Smooth muscle cell of the brain vasculature (primary cell): ENCODE results near the gene THAP8.

ENCODE experiments used
- DNase-seq: peaks from one replicate; pipeline ENCODE4 v3.0.0-alpha.2; 2012; ENCODE audit warnings: low read depth, low spot score

THAP8 gene, protein sequence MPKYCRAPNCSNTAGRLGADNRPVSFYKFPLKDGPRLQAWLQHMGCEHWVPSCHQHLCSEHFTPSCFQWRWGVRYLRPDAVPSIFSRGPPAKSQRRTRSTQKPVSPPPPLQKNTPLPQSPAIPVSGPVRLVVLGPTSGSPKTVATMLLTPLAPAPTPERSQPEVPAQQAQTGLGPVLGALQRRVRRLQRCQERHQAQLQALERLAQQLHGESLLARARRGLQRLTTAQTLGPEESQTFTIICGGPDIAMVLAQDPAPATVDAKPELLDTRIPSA

DNA sequence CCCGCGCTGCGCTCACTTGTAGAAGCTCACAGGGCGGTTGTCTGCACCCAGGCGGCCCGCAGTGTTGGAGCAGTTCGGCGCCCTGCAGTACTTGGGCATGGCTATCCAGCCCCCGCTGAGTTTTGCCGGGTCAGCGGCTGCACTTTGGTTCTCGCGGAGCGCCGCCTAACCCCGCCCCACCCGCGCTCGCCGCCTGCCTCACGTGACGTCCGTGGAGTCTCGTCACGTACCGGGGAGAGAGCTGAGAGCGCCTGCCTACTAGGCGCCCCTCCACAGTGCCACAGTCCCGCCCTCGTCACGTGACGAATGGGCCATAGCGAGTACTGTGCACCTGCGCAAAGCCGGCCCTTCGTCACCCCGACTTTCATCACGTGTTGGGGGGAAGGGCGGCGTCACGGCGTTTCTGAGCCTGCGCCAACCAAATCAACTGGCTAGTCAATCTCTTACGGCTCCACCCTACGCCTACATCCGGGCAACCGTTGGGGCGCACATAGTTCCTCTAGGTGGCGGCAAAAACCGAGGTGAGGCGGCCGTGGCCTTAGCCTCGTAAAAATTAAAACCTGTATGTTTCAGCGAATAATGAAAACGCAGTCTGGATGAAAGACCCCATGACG lies at the start of gene THAP8:
Gene THAP8 (minus strand): TSS at position 167 of the 614 bp plus-strand sequence. CDS start 68 bp downstream, at position 99.
- peak; percentile 100 for DNase-seq

DNA sequence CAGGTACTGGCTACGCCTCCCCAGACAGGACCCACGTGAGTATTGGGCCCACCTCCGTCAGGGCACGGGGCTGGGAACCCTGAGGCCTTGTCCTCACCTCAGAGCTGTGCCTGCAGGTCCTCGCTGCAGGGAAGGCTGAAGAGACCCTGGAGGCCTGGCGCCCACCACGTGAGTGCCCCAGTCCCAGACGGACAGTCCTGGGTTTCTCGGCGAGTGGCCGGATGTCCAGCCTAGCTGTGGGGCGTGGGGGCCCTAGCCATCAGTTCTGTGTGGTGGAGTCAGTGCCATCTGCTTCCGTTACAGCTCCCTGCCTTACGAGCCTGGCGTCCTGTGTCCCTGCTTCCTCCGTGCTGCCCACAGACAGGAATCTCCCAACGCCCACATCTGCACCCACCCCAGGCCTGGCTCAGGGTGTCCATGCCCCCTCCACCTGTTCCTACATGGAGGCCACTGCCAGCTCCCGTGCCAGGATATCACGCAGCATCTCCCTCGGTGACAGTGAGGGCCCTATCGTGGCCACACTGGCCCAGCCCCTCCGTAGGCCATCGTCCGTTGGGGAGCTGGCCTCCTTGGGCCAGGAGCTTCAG lies 49.0 kb upstream of the THAP8 start:
- DNase-seq, result no peak

DNA sequence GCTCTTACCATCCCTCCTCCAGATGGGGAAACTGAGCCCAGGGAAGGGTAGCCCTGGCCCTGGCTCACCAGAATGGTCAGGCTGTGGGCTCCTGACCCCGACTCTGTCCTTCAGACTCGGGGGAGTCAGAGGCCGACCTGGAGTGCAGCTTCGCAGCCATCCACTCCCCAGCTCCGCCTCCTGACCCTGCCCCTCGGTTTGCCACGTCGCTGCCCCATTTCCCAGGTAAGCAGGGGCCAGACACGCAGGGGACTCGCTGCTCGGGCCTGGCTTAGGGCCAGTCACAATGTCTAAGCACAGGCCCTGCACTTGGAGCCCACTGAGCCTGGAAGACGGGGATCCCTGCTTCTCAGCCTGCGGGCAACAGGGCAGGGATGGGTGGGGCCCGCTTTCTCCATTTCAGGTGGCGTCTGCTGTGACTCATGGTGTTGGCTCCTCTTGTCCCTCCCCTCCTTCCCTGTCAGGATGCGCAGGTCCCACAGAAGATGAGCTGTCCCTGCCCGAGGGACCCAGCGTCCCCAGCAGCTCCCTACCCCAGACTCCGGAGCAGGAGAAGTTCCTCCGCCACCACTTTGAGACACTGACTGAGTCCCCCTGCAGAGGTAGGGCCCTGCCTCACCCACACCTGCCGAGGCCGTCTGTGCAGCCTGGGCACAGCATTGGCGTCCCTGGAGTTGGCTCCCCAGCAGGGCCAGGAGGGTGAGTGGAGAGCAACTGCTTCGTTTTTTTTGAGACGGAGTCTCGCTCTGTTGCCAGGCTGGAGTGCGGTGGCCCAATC lies 47.7 kb upstream of the THAP8 start:
- no peak for DNase-seq

DNA sequence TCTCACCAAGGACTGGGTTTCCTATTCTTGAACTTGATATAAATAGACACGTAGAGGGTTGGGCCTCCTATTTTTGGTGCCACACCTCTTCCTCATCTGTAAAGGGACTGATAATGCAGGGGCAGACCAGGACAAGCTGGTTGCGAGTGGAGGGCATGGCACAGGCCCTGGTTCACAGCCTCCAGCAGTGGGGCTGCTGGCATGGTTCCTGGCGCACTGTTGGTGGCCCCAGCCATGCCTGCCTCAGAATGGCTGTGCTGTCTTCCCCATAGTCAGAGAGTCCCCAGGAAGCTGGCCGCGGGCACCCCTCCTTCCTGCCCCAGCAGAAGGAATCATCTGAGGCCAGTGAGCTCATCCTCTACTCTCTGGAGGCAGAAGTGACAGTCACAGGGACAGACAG lies 46.4 kb upstream of the THAP8 start:
- no peak for DNase-seq

DNA sequence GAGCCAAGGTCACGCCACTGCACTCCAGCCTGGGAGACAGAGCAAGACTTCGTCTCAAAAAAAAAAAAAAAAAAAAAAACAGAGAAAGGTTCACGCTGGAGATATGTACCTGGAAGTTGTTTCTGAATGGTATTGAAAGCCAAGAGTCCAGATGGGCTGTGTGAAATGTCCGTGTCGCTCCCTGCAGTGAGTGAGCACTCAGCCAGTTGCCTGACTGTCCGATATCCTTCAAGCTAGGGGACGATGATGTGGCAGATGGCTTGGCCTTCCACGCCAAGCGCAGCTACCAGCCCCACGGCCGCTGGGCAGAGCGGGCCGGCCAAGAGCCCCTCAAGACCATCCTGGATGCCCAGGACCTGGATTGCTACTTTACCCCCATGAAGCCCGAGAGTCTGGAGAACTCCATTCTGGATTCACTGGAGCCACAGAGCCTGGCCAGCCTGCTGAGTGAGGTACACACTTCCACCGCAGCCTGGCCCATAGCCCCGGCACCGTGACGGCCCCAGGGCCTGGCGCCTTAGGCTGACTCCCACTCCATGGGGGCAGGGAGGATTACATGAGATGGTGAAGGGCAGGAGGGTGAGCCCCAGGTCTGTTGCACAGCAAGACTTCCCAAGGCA lies 45.2 kb upstream of the THAP8 start:
- no peak for DNase-seq

DNA sequence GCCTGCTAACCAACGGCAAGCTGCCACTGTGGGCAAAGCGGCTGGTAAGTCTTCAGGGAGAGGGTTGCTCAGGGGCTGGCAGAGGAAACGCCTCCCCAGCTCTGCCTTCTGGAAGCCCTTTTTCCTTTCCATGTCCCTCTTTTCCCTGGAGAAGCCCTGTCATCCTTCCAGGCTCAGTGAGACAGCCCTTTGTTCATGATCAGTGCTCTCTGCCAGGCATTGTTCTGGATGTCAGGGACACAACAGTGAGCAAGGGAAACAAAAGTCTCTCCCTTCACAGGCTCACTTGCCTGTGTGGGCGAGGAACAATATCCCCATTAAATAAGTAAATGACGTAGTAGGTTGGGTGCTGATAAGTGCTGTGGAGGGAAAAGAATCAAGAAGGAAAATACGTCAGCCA lies 43.0 kb upstream of the THAP8 start:
- DNase-seq, result no peak

DNA sequence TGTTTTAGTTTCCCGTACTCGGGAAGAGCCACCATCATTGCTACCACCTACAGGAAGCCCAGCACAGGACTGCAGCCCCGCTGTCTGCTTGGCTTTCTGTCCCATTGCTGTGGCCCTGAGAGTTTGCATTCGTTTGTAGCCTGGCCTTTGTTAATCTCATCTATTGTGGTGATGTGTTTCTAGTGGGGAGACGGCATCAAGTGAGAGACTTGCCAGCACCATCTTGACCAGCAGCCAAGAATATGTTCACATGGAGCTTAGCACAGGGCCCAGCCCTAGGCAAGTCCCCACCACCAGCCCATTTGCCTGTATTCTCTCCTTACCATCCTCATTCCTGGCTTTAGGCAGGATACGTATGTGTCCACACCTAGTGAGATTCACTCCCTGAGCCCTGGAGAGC lies 39.6 kb upstream of the THAP8 start:
- DNase-seq, result no peak

DNA sequence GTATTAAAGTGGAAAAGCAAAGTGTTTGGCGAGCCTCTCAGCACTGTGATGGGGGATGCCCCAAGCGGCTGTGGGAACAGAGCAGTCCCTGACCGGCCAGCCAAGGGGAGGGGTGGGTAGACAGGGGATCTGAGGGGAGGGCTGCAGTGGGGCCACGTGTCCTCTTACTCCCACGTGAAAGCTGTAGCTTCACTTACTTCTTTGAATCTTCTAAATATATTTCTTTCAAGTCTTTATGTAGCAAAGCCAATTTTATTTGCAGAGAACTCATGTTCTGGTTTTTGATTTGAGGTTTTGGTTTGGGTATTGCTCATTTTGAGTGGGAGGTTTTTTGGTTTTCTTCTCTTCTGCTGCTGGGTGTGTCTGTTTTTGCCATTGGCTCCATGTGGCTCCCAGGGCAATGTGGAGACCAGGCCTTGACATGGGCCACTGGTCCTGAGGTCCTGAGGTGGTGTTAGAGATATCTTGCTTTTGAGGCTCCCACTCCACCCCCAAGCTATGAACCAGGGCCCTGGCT lies 39.1 kb upstream of the THAP8 start:
- DNase-seq, result no peak

DNA sequence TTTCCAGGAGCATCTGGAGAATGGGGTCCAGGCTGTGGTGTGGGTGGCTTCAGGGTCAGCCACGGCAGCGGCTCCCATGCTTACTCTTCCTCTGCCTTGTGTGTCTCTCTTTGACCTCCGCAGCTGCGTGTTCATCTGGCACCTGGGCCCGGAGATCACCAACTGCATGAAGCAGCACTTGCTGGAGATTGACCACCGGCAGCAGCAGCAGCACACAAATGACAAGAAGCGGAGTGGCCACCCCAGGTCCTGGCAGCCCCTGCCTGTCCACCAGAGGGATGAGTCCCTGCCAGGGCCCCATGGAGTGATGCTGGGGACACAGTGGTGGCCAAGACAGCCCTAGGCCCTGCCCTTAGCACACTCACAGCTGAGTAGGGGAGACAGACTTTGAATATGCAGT lies 38.5 kb upstream of the THAP8 start:
- no peak for DNase-seq

DNA sequence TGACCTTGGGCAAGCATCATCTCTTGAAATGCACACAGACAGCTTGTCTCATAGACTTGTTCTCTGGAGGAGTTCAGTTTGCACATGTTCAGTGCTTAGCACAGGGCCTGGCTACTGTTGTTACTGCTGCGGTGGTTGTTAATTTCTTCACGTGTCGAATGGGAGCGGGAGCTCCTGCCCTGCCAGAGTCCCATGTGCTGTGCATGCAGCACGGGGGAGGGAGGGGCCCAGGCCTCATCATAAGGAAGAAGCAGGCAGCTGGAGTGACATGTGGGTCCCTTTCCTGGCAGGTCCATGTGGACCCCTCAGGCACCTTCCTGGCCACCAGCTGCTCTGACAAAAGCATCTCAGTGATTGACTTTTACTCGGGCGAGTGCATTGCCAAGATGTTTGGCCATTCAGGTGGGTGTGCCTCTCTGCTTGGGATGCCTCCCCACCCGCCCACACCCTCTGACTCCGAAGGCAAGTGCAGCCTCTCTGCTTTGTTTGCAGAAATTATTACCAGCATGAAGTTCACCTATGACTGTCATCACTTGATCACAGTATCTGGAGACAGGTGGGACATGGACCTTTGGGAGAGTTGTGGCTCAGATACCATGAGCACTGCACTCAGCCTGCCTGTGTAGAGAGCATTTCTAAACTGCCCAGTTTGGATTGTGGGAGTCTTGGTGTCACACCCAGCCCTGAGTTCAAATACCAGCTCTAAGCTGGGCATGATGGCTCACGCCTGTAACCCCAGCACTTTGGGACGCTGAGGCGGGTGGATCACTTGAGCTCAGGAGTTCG lies 37.0 kb upstream of the THAP8 start:
- no peak for DNase-seq

DNA sequence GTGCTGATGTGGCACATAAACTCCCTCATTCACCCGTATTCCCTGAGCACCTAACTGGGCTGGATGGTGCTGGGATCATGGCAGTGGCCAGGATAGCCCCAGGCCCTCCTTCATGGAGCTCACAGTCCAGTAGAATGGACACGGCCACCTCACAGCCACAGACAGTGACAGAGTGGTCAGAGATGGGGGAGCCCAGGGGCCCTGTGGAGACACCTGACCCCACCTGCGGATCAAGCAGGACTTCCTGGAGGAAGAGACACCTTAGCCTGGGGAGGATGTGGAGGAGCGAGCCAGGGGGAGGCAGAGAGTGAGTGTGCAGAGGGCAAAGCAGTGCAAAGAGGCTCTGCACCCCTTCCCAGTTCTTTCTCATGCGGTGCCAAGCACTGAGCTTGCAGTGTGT lies 35.8 kb upstream of the THAP8 start:
- no peak for DNase-seq

DNA sequence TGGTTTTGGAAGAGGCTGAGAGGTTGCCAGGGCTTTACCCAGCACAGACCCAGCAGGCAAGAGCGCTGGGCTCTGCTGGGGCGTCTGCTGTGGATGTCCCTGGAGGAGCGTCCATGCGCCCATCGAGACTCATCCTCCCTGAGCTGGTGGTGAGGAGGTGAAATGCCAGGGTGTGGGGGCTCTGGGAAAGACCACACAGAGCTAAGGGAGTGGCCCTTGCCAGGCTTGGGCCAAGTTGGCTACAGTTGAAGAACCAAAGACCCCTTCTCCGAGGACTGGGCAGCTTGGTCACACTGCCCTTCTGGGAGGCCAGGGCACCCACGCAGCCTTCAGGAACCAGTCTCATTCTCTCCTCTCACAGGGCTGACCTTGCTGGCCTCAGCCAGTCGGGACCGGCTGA lies 32.2 kb upstream of the THAP8 start:
- DNase-seq, result no peak

DNA sequence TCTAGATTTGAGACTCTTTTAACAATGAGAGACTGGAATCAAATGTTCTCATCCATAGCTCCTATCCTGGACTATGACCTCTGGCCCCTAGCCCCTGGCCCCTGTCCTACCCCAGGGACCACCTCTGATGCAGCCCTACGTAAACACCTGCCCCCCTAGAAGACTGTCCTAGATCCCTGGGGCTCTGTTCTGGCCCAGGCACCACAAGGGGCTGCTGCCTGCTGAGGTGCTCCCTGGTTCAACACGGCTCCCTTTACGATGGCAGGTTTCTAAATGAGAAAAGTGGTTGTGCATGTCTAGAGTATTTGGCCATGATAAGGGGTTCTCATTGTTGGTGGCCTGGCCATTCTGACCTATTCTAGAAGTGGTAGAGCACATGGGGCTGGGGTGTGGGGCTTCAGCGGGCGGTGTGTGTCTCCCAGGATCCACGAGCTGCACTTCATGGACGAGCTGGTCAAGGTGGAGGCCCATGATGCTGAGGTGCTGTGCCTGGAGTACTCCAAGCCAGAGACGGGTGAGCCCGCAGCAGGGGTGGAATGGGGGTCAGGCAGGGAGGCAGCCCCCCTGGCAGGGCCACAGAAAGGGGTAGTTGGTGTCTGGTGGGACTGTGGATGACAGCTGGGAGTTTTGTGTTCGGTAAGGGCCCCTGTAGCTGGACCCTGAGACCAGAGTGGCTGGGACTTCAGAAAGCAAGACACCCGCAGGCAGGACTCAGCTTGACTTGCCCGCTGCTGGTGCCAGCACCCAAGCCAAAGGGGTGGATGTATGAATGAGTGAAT lies 30.3 kb upstream of the THAP8 start:
- no peak for DNase-seq

DNA sequence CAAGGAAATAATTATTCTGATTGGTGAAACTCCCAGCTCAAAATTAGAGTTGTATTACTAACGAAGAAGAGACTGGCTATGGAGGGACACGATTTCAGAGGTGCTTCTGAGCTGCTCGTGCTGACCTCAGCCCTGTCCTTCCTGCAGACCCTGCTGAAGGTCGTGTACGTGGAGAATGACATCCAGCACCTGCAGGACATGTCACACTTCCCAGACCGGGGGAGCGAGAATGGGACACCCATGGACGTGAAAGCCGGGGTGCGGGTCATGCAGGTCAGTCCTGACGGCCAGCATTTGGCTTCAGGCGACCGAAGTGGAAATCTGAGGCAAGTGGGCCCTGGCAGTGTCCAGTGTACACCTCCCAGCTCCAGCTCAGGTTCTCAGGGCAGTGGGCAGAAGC lies 28.8 kb upstream of the THAP8 start:
- no peak for DNase-seq

DNA sequence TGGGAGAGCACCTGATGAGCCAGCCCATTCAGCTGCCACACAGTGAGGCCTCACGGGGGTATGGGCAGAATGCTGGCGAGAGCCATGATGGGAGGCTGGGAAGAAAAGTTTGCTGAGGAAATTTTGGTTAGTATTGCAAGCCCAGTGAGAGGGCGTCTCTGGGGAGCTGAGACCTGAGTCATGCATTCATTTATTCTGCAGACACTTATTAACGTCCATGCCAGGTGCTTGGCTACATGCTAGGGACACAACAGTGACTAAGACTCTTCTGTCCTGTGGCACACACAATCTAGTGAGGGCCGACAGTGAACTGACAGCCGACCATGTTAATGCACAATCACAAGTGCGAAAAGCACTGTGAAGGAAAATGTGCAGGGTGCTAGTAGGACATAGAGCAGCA lies 27.8 kb upstream of the THAP8 start:
- DNase-seq, result no peak

DNA sequence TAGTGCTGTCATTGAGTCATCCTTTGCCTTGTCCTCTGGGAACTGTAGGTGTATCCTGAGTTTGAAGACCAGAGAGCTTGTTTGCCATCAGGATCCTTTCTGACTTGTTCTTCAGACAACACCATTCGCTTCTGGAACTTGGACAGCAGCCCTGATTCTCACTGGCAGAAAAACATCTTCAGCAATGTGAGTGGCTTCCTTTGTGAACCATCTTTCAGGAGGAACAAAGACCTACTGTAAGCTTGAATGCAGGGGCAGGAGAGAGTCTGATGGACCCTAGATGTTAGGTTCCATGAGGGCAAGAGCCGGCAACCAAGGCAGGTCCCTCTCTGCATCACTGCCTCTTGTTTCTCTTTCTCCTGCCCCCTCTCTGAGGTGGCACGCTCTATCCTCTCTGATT lies 27.3 kb upstream of the THAP8 start:
- DNase-seq, result no peak

DNA sequence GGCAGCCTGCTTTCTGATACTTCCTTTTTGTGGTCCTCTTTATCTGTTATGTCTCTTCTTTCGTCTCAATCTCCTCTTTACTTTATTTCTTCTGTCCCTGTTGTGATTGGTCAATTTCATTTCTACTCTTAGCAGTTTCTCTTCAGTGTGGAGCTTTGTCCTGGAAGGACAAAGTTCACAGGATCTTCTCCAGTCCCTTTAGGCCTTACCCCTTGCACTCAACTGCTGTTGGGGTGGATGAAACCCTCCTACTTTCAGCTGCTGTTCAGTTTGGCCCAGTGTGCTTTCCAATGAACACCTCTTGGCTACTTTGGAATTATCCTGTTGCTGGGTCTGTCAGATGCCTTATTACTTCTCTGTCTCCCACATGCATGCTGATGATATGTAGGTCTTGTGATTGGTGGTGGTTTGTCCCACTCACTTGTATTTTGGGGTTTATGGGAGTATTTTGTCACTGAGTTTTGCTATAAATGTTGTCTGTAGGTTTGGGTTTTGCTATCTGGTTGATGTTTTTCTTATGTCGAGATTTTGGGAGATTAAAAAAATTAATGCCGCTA lies 25.4 kb upstream of the THAP8 start:
- no peak for DNase-seq

DNA sequence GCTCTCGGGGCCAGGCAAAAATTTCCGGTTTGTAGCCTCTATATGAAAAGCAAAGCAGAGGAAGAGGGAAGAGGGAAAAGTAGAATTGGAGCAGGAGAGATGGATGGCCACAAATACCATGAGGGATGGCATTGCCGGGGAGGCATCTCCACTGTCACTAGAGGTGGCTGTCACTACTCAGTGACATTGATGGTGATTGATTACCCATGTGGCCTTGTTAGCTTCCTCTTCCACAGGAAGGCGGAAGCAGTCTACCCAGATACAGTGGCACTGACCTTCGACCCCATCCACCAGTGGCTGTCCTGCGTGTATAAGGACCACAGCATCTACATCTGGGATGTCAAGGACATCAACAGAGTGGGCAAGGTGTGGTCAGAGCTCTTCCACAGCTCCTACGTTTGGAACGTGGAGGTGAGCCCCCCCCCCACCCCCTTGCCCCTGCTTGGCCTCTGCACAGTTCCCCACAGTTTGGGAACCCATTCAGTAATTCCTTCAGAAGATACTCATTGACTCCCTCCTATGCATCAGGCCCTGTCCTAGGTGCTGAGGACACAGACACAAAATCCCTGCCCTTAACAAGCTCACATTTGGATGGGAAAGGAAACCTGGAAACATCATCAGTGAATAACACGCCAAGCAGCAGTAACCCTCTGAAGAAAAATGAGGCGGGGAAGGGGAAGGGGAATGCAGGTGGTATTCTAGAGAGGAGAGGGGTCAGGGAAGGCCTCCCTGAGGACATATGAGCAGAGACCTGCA lies 19.2 kb upstream of the THAP8 start:
- DNase-seq, result no peak

DNA sequence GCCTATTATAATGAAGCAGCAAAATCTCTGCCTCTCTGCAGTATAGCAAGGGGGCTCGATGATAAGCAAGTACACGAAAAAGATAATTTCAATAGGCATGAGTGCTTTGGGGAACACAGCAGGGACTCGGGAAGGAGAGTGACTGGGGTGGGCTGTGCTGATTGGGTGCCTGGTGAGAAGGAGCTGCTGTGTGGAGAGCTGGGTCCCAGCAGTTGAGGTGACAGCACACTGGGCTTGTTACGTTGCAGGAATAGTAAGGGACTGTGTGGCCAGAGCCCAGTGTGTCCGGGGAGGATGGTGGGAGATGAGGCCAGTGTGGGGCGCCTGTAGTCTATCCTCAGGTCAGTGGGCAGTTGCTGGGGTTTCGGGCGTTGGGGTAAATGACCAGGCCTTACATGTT lies 18.0 kb upstream of the THAP8 start:
- no peak for DNase-seq
